Kidney epithelial cell (primary cell): ENCODE data around the gene POLG. TPM values are rescaled to one million over a fixed set of nuclear protein-coding genes. Genes with fewer than 3 reads are reported as not detected.
"Not testable (repeated sequence)": the region's sequence is repeated elsewhere in the genome, so short reads cannot be mapped to it uniquely, and the experiment has no call there.

Experiments
- DNase-seq: peaks from one replicate; pipeline ENCODE4 v3.0.0-alpha.2; 2010; ENCODE audit warnings: low read depth
- H3K27me3 ChIP-seq: 2 replicates; pipeline ENCODE4 v1.6.0; 2011; ENCODE audit warnings: low read length; ENCODE audit not compliant: control insufficient read depth, insufficient read depth
- H3K36me3 ChIP-seq: 2 replicates; pipeline ENCODE4 v1.5.1; 2011; ENCODE audit warnings: low read length; ENCODE audit not compliant: control insufficient read depth, insufficient read depth
- H3K4me3 ChIP-seq: 2 replicates; pipeline ENCODE4 v1.5.1; 2011; ENCODE audit warnings: low read depth, mild to moderate bottlenecking, control low read depth, low read length
- CTCF ChIP-seq: IDR thresholded peaks from 2 replicates; pipeline ENCODE4 v1.5.1; 2011; ENCODE audit warnings: mild to moderate bottlenecking, moderate library complexity, low read length, control low read depth, inconsistent platforms; ENCODE audit not compliant: insufficient read depth, poor library complexity, severe bottlenecking
- total RNA-seq: library from RNA; depleted of rRNA; stranded (reverse); fragments of >200 nt; gene quantifications from 2 replicates; pipeline ENCODE4 v1.2.3, GENCODE V29; 2015

POLG gene
- total RNA-seq, 1 donor from 2014 or later, result 59.1 TPM

DNA sequence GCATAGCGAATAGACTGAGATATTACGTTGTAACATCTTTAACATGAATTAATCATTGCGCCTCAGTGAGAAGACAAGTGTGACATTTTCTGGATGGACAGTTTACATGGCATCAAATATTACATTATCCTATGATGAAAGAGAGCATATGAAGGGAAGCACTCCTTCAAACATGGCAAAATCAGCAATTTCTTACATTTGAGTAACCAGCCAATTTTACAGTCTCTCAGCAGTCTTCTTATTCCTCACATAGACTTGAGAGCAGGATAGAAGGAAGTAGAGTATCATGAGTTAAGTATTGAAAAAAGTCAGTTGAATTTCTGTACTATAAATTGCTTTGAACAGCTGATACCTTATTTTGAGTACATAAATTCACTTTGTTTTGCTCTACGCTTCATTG is 52.0 kb downstream of the POLG start:
- TF ChIP-seq CTCF, result no peak
- no peak for DNase-seq
- Histone ChIP-seq H3K4me3 (no peak overlapping the region), H3K36me3 (no peaks in the 10 kb centered on the region), H3K27me3 (no peaks in the 10 kb centered on the region)

- Histone ChIP-seq H3K4me3 (no peak overlapping the region), H3K36me3 (no peaks in the 10 kb centered on the region), H3K27me3 (no peaks in the 10 kb centered on the region)
- no peak for DNase-seq
- no peak for TF ChIP-seq CTCF
Measured at GRCh38 chr15:89278307-89278706, 56.3 kb downstream of the POLG start.

- H3K36me3 ChIP-seq, H3K27me3 ChIP-seq, DNase-seq, H3K4me3 ChIP-seq: not testable (repeated sequence)
Measured at GRCh38 chr15:89277281-89277680, 57.3 kb downstream of the POLG start.

Other genes with a start within 250 kb of the POLG start
- gene ABHD2, start 246.4 kb downstream of the POLG start, total RNA-seq, result 39.7 and 62.7 TPM in 2 replicates
- gene RLBP1, start 113.2 kb downstream of the POLG start, total RNA-seq, result not detected in 2 replicates
- 12.6 and 68.3 TPM in 2 replicates for gene FANCI, start 90.8 kb downstream of the POLG start, total RNA-seq
- 0.04 and 0.21 TPM in 2 replicates for gene RHCG, start 161.8 kb upstream of the POLG start, total RNA-seq
- gene TICRR, start 240.6 kb upstream of the POLG start, total RNA-seq, result 1.7 and 2.2 TPM in 2 replicates